LHCN-M2 (cell line): ENCODE measurements around the gene SWT1. TPM values are rescaled to one million over a fixed set of nuclear protein-coding genes. Genes with fewer than 3 reads are reported as not detected.

Experiments
- DNase-seq: peaks from one replicate; pipeline ENCODE4 v3.0.0-alpha.2; 2012; ENCODE audit warnings: low read depth
- total RNA-seq: library from RNA; depleted of rRNA; stranded (reverse); fragments of >200 nt; gene quantifications from 2 replicates; pipeline ENCODE4 v1.2.3, GENCODE V29; 2014

SWT1 gene
- total RNA-seq, 1 experiment from 2014 or later = 4.2 TPM

- no peak for DNase-seq
These were observed 130.5 kb downstream of the SWT1 start for GRCh38 chr1:185287451-185287850.

GRCh38 chr1:185288435-185288834 is 131.5 kb downstream of the SWT1 start:
- no peak for DNase-seq

GRCh38 chr1:185289880-185290279 is 132.9 kb downstream of the SWT1 start:
- DNase-seq = no peak

GRCh38 chr1:185291159-185291558 is 134.2 kb downstream of the SWT1 start:
- DNase-seq = no peak

- no peak for DNase-seq
These were observed 134.7 kb downstream of the SWT1 start for GRCh38 chr1:185291652-185292051.

- DNase-seq = no peak
These were observed 135.3 kb downstream of the SWT1 start for GRCh38 chr1:185292237-185292636.

- DNase-seq = no peak
These were observed 137.1 kb downstream of the SWT1 start for GRCh38 chr1:185293967-185294542.

- no peak for DNase-seq
These were observed 138.1 kb downstream of the SWT1 start for GRCh38 chr1:185295091-185295490.

- DNase-seq = no peak
These were observed 141.0 kb downstream of the SWT1 start for GRCh38 chr1:185297982-185298381.

GRCh38 chr1:185300152-185300551 is 143.2 kb downstream of the SWT1 start:
- DNase-seq = peak; percentile 32

GRCh38 chr1:185305419-185305818 is 148.5 kb downstream of the SWT1 start:
- no peak for DNase-seq

GRCh38 chr1:185308126-185308525 is 151.2 kb downstream of the SWT1 start:
- DNase-seq = no peak

GRCh38 chr1:185309566-185309965 is 152.6 kb downstream of the SWT1 start:
- DNase-seq = no peak

- no peak for DNase-seq
These were observed 154.7 kb downstream of the SWT1 start for GRCh38 chr1:185311589-185312225.

GRCh38 chr1:185312361-185313138 is 155.6 kb downstream of the SWT1 start:
- no peak for DNase-seq

GRCh38 chr1:185314411-185314810 is 157.4 kb downstream of the SWT1 start:
- DNase-seq = no peak

- no peak for DNase-seq
These were observed 158.6 kb downstream of the SWT1 start for GRCh38 chr1:185315445-185316071.

- DNase-seq = peak; percentile 84
These were observed 159.4 kb downstream of the SWT1 start for GRCh38 chr1:185316163-185317033.

GRCh38 chr1:185317034-185317885 is 160.3 kb downstream of the SWT1 start, which contains the start of gene IVNS1ABP:
TSS of gene IVNS1ABP (minus strand) at chr1:185317243. CDS start at chr1:185309493, 7,750 bp downstream.
- peak; percentile 93 for DNase-seq

GRCh38 chr1:185317886-185318310 is 160.9 kb downstream of the SWT1 start:
- no peak for DNase-seq
